ENCODE data around the gene INKA1.

INKA1 gene

GRCh38 chr3:49787182-49787464, 15.9 kb upstream of the INKA1 start:
- DNase-seq, result no peak

DNA sequence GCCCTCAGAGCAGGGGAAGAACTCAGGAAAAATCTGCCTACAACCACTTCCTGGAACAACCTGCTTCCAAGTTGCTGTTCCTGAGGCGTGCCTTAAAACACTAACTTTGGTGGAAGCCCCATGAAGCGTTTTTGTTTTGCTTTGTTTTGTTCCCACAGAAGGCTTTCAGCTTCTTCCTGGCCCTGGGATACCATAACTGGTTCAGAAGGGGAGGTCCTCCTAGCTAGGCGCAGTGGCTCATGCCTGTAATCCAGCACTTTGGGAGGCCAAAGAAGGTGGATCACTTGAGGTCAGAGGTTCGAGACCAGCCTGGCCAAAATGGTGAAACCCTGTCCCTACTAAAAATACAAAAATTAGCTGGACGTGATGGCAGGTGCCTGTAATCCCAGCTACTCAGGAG, 15.5 kb upstream of the INKA1 start:
- no peak for DNase-seq

GRCh38 chr3:49788056-49788455, 15.0 kb upstream of the INKA1 start:
- DNase-seq, result no peak

- DNase-seq, result no peak
Measured at GRCh38 chr3:49790626-49791411, 12.2 kb upstream of the INKA1 start.

GRCh38 chr3:49791571-49791970, 11.5 kb upstream of the INKA1 start:
- DNase-seq, result no peak

- DNase-seq, result no peak
Measured at GRCh38 chr3:49792371-49793150, 10.5 kb upstream of the INKA1 start.

DNA sequence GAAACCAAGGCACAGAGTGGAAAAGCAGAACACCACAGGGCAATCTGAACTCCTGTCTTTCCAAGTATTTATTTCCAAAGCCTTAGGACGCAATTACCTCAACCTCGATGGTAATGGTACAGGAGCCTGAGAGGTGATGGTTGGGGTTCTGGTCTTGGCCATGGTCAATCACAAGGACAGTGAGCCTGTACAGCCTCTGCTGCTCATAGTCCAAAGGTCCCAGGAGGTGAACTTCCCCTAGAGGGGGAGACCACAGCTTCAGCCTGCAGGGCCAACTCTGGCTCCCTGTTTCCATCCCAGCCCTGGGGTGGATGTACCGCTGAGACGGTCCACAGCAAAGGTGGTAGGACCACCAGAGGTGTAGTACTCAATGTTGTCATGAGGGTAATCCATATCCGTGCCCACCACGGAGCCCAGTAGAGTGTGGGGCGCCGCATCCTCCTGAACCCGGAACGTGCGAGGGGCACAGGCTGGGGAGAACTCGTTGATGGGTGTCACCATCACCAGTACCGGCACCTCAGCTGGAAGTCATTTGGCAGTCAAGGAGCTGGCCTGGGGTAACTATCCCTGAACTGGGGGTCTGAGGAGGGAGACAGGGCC, 9.5 kb upstream of the INKA1 start:
- DNase-seq, result no peak

DNA sequence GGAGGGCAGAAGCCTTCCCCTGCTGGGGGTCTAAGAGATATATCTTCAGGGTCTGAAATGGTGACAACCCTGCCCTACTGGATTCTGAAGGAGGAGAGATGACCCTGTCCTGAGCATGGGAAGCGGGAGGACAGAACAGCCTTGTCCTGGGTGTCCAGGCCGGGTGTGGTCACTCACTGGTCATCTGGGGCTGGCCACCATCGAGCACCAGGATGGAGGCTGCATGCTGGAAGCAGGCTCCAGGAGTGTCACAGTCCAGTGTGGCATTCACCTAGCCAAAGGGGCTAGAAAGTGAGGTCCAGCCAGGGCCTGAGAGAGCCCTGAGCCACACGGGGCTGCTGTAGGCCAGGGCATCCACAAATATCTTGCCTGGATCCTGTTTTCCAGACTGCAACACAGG, 8.6 kb upstream of the INKA1 start:
- DNase-seq, result no peak

GRCh38 chr3:49794926-49795905, 7.8 kb upstream of the INKA1 start:
- no peak for DNase-seq

DNA sequence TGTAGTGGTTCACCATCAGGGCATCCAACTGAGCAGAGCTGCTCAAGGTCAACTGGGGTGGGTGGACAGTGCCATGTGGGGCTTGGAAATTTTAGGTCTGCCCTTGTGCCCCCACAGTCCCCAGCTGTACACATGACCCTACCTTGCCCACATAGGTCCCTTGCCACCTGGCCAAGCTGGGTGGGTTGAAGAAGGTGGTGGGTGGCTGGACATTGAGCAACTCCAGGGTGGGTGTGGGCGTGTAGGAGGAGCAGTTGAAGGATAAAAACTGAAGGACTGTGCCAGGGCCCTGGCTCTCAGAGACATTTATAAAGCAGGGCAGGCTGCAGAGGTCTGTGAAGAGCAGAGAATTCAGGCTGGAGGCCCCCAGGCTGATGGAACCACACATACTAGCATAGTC, 4.0 kb upstream of the INKA1 start:
- no peak for DNase-seq

- DNase-seq, result no peak
Measured at GRCh38 chr3:49799761-49800160, 3.3 kb upstream of the INKA1 start, which contains the start of gene CDHR4. TSS of gene CDHR4 (minus strand) at chr3:49799873. CDS start at chr3:49799812, 61 bp downstream.

GRCh38 chr3:49801160-49801559, 1.9 kb upstream of the INKA1 start:
- DNase-seq, result no peak

DNA sequence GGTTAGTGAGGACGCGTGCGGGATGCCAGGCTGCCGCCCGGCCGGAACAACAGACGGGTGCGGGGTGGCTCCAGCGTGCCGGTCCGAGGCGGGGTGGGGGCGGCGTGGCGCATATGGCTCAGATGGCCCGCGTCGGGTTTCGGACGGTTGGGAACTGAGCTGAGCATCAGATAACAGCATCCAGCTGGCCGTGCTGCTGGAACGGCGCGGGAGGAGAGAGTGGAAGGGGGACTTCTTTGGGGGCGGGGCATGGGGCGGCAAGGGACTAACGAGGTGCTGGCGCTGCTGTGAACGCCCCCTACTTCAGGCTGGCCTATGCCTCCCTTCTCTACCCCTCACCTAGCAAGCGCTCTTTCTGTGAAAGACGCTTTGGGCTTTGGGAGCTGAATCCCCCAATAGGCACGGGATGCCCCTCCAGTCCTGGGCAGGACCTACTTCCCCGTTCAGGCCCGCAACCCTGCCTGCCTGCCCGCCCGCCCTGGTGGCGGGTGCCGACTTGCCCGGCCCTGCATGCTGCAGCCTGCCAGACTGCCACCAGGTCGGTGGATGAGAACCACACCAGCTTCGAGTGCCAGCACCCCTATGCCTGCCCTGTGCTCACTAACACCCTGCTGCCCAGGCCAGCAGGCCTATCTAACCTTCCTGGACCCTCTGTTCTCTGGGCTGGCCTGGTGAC, 542 bp downstream of the INKA1 start:
- DNase-seq, result no peak

GRCh38 chr3:49804141-49805041, 1.3 kb downstream of the INKA1 start:
- DNase-seq, result no peak

GRCh38 chr3:49805367-49805782, 2.3 kb downstream of the INKA1 start:
- DNase-seq, result no peak

DNA sequence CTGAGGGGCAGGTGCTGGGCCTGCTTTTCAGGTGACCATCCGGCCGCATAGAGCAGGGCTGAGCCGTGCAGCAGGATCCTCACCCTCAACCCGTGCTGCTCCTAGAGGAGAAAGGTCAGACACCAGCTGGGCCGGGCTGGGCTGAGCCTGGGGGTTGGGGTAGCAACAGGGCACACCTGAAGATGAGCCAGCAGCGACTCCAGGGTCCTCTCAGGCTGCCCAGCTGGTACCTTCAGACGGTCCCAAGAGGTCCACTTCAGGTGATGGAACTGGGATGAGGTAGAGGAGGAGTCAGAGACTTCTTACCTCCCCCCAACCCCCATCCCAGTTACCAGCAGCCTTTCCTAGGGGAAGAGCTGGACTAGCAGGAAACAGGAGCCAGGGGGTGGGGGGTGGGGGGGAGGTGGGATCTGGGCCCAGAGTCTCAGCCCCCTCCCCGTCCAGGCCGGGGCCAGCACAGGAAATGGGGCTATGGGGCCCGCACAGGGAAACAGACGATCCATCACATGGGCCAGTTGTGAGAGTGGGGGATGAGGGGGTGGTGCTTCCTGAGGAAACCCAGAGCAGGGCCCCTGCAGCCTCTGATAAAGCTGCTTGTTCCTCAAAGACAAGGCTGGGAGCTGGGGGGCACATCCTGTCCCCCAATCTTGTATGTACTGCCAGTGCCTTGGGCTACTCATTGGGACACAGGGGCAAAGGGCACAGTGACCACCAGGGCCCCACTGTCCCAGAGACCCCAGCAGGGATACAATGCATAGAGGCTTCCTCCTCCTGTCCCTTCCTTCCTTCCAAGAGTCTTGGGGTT, 3.0 kb downstream of the INKA1 start:
- DNase-seq, result no peak

GRCh38 chr3:49806850-49807249, 3.8 kb downstream of the INKA1 start:
- no peak for DNase-seq

- no peak for DNase-seq
Measured at GRCh38 chr3:49807431-49808114, 4.5 kb downstream of the INKA1 start.

- DNase-seq, result no peak
Measured at GRCh38 chr3:49812916-49813496, 9.9 kb downstream of the INKA1 start.
